Stromal cell of bone marrow (primary cell): Measurements from ENCODE around the gene MED12L.
A peak's percentile ranks its signal among the peaks of the same experiment; 100 is the strongest.
"Not testable (repeated sequence)": the region's sequence is repeated elsewhere in the genome, so short reads cannot be mapped to it uniquely, and the experiment has no call there.

Experiments
- DNase-seq: peaks from one replicate; pipeline ENCODE4 v3.0.0-alpha.2; 2012; ENCODE audit warnings: low read depth

MED12L gene

GRCh38 chr3:151085227-151085888 lies at the start of gene MED12L:
Gene MED12L (plus strand): TSS chr3:151085664. CDS start chr3:151086927, 1,263 bp downstream.
- peak; percentile 34 for DNase-seq

GRCh38 chr3:151037746-151038477 lies 47.6 kb upstream of the MED12L start:
- peak; percentile 88 for DNase-seq

- DNase-seq = no peak
These were observed 40.8 kb upstream of the MED12L start for GRCh38 chr3:151044706-151045105.

- no peak for DNase-seq
These were observed 37.8 kb upstream of the MED12L start for GRCh38 chr3:151047636-151048035.

GRCh38 chr3:151051533-151051932 lies 33.9 kb upstream of the MED12L start:
- DNase-seq = no peak

GRCh38 chr3:151052346-151052745 lies 33.1 kb upstream of the MED12L start:
- DNase-seq = no peak

GRCh38 chr3:151052756-151053155 lies 32.7 kb upstream of the MED12L start:
- no peak for DNase-seq

- DNase-seq = no peak
These were observed 26.7 kb upstream of the MED12L start for GRCh38 chr3:151058740-151059139.

- DNase-seq = no peak
These were observed 22.9 kb upstream of the MED12L start for GRCh38 chr3:151062611-151063010.

GRCh38 chr3:151067158-151067557 lies 18.3 kb upstream of the MED12L start:
- DNase-seq = no peak

GRCh38 chr3:151072842-151073241 lies 12.6 kb upstream of the MED12L start:
- not testable (repeated sequence) for DNase-seq

- no peak for DNase-seq
These were observed 11.2 kb upstream of the MED12L start for GRCh38 chr3:151074256-151074655.

GRCh38 chr3:151075869-151076562 lies 9.4 kb upstream of the MED12L start:
- DNase-seq = no peak

- DNase-seq = no peak
These were observed 8.8 kb upstream of the MED12L start for GRCh38 chr3:151076626-151077025.

GRCh38 chr3:151081082-151081481 lies 4.4 kb upstream of the MED12L start:
- not testable (repeated sequence) for DNase-seq

- DNase-seq = no peak
These were observed 2.3 kb upstream of the MED12L start for GRCh38 chr3:151082880-151083838.

GRCh38 chr3:151084893-151085226 lies 604 bp upstream of the MED12L start:
- DNase-seq = no peak

GRCh38 chr3:151085889-151086483 lies 522 bp downstream of the MED12L start:
- no peak for DNase-seq

GRCh38 chr3:151086484-151087456 lies 1.3 kb downstream of the MED12L start:
- peak; percentile 74 for DNase-seq

GRCh38 chr3:151087648-151088047 lies 2.2 kb downstream of the MED12L start:
- no peak for DNase-seq
